Glomerular endothelial cell (primary cell): ENCODE measurements around the gene BRINP3. TPM values are rescaled to one million over a fixed set of nuclear protein-coding genes. Genes with fewer than 3 reads are reported as not detected.
"Not testable (repeated sequence)": the region's sequence is repeated elsewhere in the genome, so short reads cannot be mapped to it uniquely, and the experiment has no call there.

ENCODE experiments used
- DNase-seq: peaks from one replicate; pipeline ENCODE4 v3.0.0-alpha.2; 2011; ENCODE audit warnings: low read depth, low spot score; ENCODE audit errors: extremely low read depth
- total RNA-seq: library from RNA; depleted of rRNA; stranded (reverse); fragments of >200 nt; gene quantifications from 2 replicates; pipeline ENCODE4 v1.2.3, GENCODE V29; 2015

Gene BRINP3
- total RNA-seq, 1 donor from 2014 or later, result not detected

DNA sequence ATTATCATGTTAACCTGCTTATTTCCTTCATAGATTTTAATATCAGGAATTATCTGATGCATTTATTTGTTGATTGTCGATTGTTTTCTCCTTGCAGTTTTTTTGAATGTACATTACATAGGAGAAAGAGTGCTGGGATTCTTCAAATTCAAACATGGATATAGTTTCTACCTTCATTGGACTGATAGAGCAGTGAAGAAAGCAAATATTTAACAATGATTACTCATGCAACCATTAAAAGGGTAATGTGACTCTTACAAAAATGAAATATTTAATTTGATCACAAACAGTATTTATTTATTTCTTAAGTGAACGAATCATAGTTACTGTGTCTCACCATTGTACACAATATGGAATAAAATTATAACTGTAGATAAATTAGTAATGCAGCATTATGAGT is 350.9 kb downstream of the BRINP3 start:
- DNase-seq, result no peak

DNA sequence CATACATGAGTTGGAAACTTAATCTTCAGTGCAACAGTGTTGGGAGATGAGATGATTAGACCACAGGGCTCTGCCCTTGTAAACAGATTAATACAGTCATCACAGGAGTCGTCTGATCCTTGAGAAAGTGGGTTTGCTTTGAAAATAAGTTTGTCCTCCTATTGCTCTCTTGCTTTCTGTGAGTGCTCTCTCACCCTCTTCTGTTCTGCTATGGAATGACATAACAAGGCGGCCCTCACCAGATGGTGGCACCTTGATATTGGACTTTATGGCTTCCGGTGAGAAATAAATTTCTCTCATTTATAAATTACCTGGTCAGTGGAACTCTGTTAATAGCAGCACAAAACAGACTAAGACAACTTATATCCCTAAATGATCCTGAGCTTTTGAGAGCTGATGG is 353.6 kb downstream of the BRINP3 start:
- no peak for DNase-seq

DNA sequence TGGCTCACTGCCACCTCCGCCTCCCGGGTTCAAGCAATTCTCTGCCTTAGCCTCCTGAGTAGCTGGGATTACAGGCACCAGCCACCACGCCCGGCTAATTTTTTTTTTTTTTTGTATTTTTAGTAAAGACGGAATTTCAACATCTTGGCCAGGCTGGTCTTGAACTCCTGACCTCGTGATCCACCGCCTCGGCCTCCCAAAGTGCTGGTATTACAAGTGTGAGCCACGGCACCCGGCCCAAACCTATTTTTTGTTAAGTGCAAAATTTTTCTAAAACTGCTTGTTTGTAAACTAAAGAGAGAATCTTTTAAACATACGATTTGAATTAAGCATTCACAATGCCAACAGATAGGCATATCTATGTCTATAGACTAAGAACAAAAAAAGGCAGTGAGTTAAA is 357.1 kb downstream of the BRINP3 start:
- DNase-seq, result not testable (repeated sequence)

DNA sequence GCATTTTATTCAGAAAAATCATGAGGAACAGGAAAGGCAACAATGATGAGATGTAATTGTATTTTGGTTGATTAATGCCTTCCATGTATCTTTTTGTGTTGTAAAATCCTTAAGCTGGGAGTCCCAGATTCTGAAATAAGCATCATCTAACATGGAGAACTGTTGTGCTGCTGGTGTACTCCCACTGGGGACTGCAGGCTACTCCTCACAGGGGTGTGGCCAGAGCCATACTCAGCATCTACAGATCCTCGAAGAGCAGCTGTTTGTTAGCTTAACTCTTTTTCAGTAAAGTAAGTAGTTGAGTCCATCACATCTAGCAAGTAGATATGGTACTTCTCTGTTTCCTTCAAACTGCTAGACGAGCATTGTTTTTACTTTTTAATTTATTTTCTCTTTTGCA is 358.0 kb downstream of the BRINP3 start:
- no peak for DNase-seq

DNA sequence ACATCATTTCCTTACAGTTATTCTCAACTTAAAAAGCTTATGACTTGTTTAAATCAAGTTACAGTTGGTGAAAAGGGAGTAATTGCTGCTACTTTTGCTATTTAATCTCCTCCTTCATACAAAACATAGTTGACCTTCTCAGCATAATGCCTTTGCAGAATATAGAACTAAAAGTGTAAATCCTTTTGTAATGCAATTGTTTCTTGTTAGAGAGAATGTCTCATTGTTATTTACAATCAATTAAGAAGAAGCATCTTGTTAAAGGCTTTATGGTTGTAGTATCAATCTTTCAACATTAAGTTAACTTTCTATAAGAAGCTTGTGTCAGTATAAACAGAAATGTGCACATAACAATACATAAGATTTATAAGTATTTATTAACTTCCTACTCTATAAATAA is 360.7 kb downstream of the BRINP3 start:
- DNase-seq, result no peak

DNA sequence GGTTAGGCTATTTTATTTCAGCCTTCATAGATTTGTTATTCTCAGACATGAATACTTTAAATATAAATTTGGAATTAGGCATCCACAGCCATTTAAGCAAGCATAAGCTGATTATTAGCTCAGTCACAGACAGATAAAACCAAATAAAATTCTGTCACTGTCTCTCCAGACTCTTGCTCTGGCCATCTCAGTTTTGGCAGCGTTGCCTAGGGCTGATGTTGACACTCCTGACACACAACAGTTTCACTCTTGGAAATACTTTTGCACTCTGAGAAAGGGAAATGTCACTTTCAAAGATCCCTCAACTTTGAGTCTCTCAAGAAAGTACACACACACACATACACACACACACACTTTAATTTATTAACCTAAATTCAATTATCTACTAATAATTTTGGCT is 372.7 kb downstream of the BRINP3 start:
- no peak for DNase-seq

DNA sequence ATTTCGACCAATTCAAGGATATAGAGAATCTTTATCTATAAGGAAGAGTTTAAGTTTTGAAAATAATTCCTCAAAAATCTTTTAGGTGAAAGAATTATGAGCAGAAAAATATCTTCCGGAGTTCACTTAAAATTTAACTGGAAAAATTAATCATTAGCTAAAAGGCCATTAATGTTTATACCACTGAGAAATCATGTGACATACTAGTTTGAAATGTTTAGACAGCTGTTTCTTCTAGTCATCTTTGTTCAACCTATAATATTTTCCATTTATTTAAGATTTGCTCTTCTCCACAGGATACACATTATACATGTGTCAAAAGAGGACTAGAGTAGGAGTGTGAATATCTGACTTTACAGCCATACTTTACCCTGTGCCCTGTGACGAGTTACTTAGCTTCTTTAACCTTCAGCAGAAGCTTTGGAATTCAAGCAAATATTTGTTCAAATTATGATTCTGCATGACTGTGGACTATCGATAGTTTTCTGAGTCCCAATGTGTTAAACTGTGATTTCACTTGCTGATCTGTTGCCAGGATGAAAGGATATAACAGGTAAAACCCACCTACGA is 374.8 kb downstream of the BRINP3 start:
- DNase-seq, result no peak

DNA sequence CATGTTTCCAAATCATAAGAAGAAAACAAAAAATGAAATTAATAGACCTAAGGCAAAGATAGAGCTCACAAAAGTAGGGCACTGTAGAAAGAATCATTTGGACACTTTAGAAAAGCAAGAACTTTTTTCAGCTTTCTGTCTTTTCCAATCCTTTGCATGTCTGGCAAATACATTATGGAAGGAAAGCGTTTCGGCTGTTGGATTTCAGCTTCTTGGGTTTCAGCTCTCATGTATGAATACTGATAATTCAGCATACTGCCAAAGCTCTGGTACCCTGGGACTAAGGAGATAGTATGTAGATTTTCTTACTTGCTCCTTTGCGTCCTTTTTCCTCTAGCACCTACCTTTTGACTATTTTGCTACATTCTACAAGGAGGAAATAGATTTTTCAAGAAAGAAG is 375.9 kb downstream of the BRINP3 start:
- DNase-seq, result no peak

DNA sequence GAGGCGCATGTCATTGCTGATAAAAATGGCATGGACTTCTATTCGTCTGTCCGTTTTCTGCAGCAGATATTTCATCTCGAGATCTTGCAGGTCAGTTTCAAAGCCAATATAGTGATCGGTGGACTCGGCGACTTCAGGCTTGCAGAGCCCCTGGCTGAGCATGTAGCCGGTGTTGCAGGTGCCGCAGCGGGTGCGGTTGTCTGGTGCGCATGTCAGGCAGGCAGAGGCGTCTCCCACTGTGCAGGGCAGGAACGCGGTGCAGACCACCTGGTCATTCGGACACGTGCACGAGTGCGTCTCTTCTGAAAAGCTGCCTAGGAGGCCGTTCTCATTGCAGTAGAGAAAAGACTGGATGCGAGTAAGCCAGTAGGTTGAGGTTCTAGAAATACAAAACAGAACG is 378.9 kb downstream of the BRINP3 start:
- DNase-seq, result no peak

DNA sequence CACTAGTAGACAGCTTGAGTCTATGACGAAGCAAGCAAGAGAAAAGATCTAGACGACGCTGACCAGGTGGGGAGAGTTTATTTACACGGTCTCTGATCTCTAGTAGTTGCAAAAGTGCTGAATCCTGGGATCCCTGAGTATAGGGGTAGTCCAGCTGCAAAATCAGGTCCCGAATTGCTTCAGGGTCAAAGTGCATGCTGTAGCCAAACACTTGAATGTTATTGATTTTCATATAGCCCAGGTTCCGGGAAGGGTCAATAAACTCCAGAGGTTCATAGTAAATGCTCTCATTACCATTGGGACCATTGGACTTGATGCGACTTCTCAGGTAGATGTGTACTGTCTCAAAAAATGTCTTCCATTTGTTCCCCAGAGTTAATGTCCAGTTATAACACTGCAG is 379.6 kb downstream of the BRINP3 start:
- DNase-seq, result no peak

DNA sequence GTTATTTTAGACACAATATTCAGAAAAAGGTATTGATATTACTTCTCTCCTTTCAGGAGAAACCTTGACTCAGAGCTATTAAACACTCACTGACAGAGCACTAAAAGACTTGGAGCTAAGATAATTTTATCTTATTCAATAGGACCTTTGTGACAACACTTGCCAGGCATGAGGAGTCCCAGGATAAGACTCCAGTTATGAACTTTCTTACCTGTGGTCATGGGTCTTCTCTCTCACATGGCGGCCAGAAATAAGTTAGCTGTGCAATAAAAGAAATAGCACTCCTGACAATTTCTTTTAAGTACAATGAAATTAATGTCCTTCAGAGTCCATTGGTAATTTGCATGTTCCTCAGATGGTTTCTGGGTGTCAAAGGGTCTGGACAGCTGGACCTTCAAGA is 382.1 kb downstream of the BRINP3 start:
- DNase-seq, result no peak

DNA sequence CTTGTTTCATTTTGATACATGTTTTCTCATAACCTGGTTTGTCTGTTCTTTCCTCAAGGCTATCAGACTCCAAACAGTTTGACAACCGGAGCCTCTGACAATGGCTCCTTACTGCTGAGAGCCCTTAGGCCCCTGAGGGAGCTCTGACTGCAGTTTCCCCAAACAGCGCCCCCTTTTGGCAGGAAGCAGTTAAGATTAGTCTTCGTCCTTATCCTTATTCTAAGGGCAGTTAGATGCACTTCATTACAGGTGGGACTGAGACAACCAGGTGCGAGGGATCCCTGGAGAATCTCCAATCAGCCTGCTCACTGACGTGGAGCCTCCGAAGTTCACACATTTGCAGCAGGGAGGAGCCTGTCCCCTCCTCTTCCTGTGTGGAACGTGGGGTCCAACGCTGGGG is 393.1 kb downstream of the BRINP3 start:
- no peak for DNase-seq

DNA sequence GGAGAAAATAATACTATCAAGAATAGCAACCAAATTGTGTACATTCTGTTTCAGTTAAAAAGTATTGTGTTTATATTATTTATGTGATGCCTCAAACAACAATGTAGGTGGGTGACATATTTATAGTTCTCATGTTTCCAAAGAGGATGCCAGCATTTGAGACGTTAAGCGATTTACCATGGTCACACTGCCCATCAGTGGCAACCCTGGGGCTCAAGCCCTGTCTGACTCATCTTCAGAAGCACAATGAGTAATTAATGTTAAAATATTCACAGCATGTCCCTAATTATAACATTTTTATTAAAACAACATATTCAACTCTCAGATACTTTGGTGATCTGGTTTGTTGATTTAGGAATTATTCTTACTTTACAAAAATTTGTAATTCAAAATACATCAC is 409.4 kb downstream of the BRINP3 start:
- DNase-seq, result no peak

DNA sequence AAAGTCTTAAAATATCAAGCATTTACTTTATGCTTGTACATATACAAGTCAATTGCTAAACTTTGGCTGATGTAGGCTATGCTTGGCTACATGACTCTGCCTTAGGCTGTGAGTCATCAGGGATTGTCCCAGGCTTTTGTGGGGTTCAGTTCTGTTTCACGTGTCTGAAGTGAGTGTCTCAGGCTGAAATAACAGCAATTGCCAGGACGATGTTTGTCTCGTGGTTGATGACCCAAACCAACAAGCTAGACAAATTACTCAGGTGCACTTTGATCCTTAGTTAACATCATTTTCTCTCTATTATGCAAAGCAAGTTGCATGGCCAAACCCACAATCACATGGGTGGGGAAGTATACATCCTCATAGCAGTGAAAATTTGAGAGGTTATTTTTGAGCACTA is 410.1 kb downstream of the BRINP3 start:
- no peak for DNase-seq

DNA sequence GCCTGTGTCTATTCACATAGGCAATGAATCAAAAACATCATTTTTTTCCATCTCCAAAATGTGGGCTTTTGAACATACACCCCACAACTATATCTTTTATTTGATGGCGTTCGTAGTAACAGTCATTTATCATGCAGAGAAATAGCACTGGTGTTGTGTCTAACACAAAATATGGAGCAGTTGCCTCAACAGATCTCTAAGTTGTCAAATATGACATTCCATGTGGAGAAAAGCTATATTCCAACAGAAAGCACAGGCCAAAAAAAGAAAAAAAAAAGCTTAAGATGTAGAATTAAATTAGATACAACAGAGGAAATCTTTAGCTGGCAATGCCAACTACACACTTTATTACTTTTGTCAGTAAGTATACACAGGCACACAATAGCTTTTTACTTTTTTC is 411.7 kb downstream of the BRINP3 start:
- no peak for DNase-seq

DNA sequence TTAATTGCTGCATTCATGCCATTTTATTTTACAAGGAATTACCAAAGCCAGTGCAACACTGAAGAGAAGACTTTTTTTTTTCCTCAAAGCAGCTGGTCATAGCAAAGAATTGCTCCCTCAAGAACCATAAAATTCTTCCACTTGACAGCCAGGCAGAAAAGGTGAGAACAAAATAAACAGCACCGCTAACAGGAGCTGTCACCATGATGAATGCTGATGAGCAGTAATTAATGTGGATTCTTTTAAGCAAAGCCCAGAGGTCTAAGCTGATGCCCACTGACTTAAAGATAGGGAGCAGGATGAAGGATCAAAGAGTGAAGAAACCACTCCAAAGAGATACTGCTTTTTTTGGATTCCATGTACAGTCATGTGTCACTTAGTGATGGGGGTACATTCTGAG is 428.4 kb downstream of the BRINP3 start:
- no peak for DNase-seq
